ENCODE data around the gene SLC22A23.
A peak's percentile ranks its signal among the peaks of the same experiment; 100 is the strongest.

The SLC22A23 gene

GRCh38 chr6:3456898-3457709, at the start of gene SLC22A23:
TSS of gene SLC22A23 (minus strand) at chr6:3457050. CDS start at chr6:3456559, 491 bp downstream.
- Histone ChIP-seq H3K4me3 (ENCODE audit: low read length) (peak within 1 kb of the TSS; percentile 86), H3K9ac (ENCODE audit: low read depth, low read length) (peak within 1 kb of the TSS; percentile 38; the same call in 1 of the 2 replicates), H3K36me3 (ENCODE audit: insufficient read depth, low read depth, low read length) (no peaks in the 10 kb centered on the region), H3K9me3 (ENCODE audit: insufficient read depth, low read depth, low read length) (no peaks in the 10 kb centered on the region), H3K27ac (ENCODE audit: low read length) (no peak within 1 kb of the TSS), H3K4me1 (ENCODE audit: insufficient read depth, low read length) (peaks cover 38% of the 10 kb centered on the region), H3K27me3 (ENCODE audit: insufficient read depth, low read length) (peaks cover 54% of the 10 kb centered on the region)

GRCh38 chr6:3506200-3506599, 49.4 kb upstream of the SLC22A23 start:
- no peaks in the 10 kb centered on the region for H3K27me3 ChIP-seq (ENCODE audit: insufficient read depth, low read length)
- no peaks in the 10 kb centered on the region for H3K9me3 ChIP-seq (ENCODE audit: insufficient read depth, low read depth, low read length)
- H3K4me3 ChIP-seq (ENCODE audit: low read length) = no peak overlapping the region
- H3K9ac ChIP-seq (ENCODE audit: low read depth, low read length) = no peak overlapping the region
- no peak overlapping the region for H3K27ac ChIP-seq (ENCODE audit: low read length)
- no peaks in the 10 kb centered on the region for H3K36me3 ChIP-seq (ENCODE audit: insufficient read depth, low read depth, low read length)
- peaks cover 17% of the 10 kb centered on the region for H3K4me1 ChIP-seq (ENCODE audit: insufficient read depth, low read length)

- Histone ChIP-seq H3K4me1 (ENCODE audit: insufficient read depth, low read length) (peaks cover 14% of the 10 kb centered on the region), H3K27ac (ENCODE audit: low read length) (no peak overlapping the region), H3K36me3 (ENCODE audit: insufficient read depth, low read depth, low read length) (no peaks in the 10 kb centered on the region), H3K27me3 (ENCODE audit: insufficient read depth, low read length) (no peaks in the 10 kb centered on the region), H3K9me3 (ENCODE audit: insufficient read depth, low read depth, low read length) (no peaks in the 10 kb centered on the region), H3K9ac (ENCODE audit: low read depth, low read length) (no peak overlapping the region), H3K4me3 (ENCODE audit: low read length) (no peak overlapping the region)
Observed at GRCh38 chr6:3504938-3505805, 48.3 kb upstream of the SLC22A23 start.

- no peaks in the 10 kb centered on the region for H3K36me3 ChIP-seq (ENCODE audit: insufficient read depth, low read depth, low read length)
- no peak overlapping the region for H3K9ac ChIP-seq (ENCODE audit: low read depth, low read length)
- no peak overlapping the region for H3K4me3 ChIP-seq (ENCODE audit: low read length)
- H3K27ac ChIP-seq (ENCODE audit: low read length) = no peak overlapping the region
- H3K27me3 ChIP-seq (ENCODE audit: insufficient read depth, low read length) = no peaks in the 10 kb centered on the region
- H3K4me1 ChIP-seq (ENCODE audit: insufficient read depth, low read length) = peaks cover 14% of the 10 kb centered on the region
- no peaks in the 10 kb centered on the region for H3K9me3 ChIP-seq (ENCODE audit: insufficient read depth, low read depth, low read length)
Observed at GRCh38 chr6:3504354-3504753, 47.5 kb upstream of the SLC22A23 start.

- Histone ChIP-seq H3K9me3 (ENCODE audit: insufficient read depth, low read depth, low read length) (no peaks in the 10 kb centered on the region), H3K4me3 (ENCODE audit: low read length) (no peak overlapping the region), H3K27me3 (ENCODE audit: insufficient read depth, low read length) (no peaks in the 10 kb centered on the region), H3K4me1 (ENCODE audit: insufficient read depth, low read length) (peaks cover 14% of the 10 kb centered on the region), H3K27ac (ENCODE audit: low read length) (no peak overlapping the region), H3K36me3 (ENCODE audit: insufficient read depth, low read depth, low read length) (no peaks in the 10 kb centered on the region), H3K9ac (ENCODE audit: low read depth, low read length) (no peak overlapping the region)
Observed at GRCh38 chr6:3501826-3502500, 45.1 kb upstream of the SLC22A23 start.

GRCh38 chr6:3500262-3501014, 43.6 kb upstream of the SLC22A23 start:
- no peaks in the 10 kb centered on the region for H3K36me3 ChIP-seq (ENCODE audit: insufficient read depth, low read depth, low read length)
- H3K4me3 ChIP-seq (ENCODE audit: low read length) = no peak overlapping the region
- H3K27me3 ChIP-seq (ENCODE audit: insufficient read depth, low read length) = no peaks in the 10 kb centered on the region
- H3K9ac ChIP-seq (ENCODE audit: low read depth, low read length) = no peak overlapping the region
- peaks cover 14% of the 10 kb centered on the region for H3K4me1 ChIP-seq (ENCODE audit: insufficient read depth, low read length)
- H3K27ac ChIP-seq (ENCODE audit: low read length) = no peak overlapping the region
- no peaks in the 10 kb centered on the region for H3K9me3 ChIP-seq (ENCODE audit: insufficient read depth, low read depth, low read length)

- Histone ChIP-seq H3K27ac (ENCODE audit: low read length) (no peak overlapping the region), H3K4me3 (ENCODE audit: low read length) (no peak overlapping the region), H3K9me3 (ENCODE audit: insufficient read depth, low read depth, low read length) (no peaks in the 10 kb centered on the region), H3K36me3 (ENCODE audit: insufficient read depth, low read depth, low read length) (no peaks in the 10 kb centered on the region), H3K4me1 (ENCODE audit: insufficient read depth, low read length) (peaks cover 14% of the 10 kb centered on the region), H3K27me3 (ENCODE audit: insufficient read depth, low read length) (no peaks in the 10 kb centered on the region), H3K9ac (ENCODE audit: low read depth, low read length) (no peak overlapping the region)
Observed at GRCh38 chr6:3499603-3500002, 42.8 kb upstream of the SLC22A23 start.

- H3K9me3 ChIP-seq (ENCODE audit: insufficient read depth, low read depth, low read length) = no peaks in the 10 kb centered on the region
- no peak overlapping the region for H3K9ac ChIP-seq (ENCODE audit: low read depth, low read length)
- no peaks in the 10 kb centered on the region; the same call in 1 of the 2 replicates for H3K27me3 ChIP-seq (ENCODE audit: insufficient read depth, low read length)
- peaks cover 2% of the 10 kb centered on the region; the same call in 1 of the 2 replicates for H3K4me1 ChIP-seq (ENCODE audit: insufficient read depth, low read length)
- H3K4me3 ChIP-seq (ENCODE audit: low read length) = no peak overlapping the region
- no peaks in the 10 kb centered on the region for H3K36me3 ChIP-seq (ENCODE audit: insufficient read depth, low read depth, low read length)
- H3K27ac ChIP-seq (ENCODE audit: low read length) = no peak overlapping the region
Observed at GRCh38 chr6:3496395-3496794, 39.5 kb upstream of the SLC22A23 start.

- no peaks in the 10 kb centered on the region; the same call in 1 of the 2 replicates for H3K27me3 ChIP-seq (ENCODE audit: insufficient read depth, low read length)
- H3K9ac ChIP-seq (ENCODE audit: low read depth, low read length) = no peak overlapping the region
- peaks cover 4% of the 10 kb centered on the region; the same call in 1 of the 2 replicates for H3K4me1 ChIP-seq (ENCODE audit: insufficient read depth, low read length)
- no peak overlapping the region for H3K27ac ChIP-seq (ENCODE audit: low read length)
- no peak overlapping the region for H3K4me3 ChIP-seq (ENCODE audit: low read length)
- H3K36me3 ChIP-seq (ENCODE audit: insufficient read depth, low read depth, low read length) = no peaks in the 10 kb centered on the region
- H3K9me3 ChIP-seq (ENCODE audit: insufficient read depth, low read depth, low read length) = no peaks in the 10 kb centered on the region
Observed at GRCh38 chr6:3494391-3495100, 37.7 kb upstream of the SLC22A23 start.

GRCh38 chr6:3490625-3490980, 33.8 kb upstream of the SLC22A23 start:
- Histone ChIP-seq H3K4me1 (ENCODE audit: insufficient read depth, low read length) (peaks cover 10% of the 10 kb centered on the region; the same call in 1 of the 2 replicates), H3K9ac (ENCODE audit: low read depth, low read length) (no peak overlapping the region), H3K27me3 (ENCODE audit: insufficient read depth, low read length) (no peaks in the 10 kb centered on the region; the same call in 1 of the 2 replicates), H3K27ac (ENCODE audit: low read length) (no peak overlapping the region), H3K36me3 (ENCODE audit: insufficient read depth, low read depth, low read length) (no peaks in the 10 kb centered on the region), H3K9me3 (ENCODE audit: insufficient read depth, low read depth, low read length) (no peaks in the 10 kb centered on the region), H3K4me3 (ENCODE audit: low read length) (no peak overlapping the region)

Data from iPS-20b (cell line).